ENCODE measurements around the gene PLK3. TPM values are rescaled to one million over a fixed set of nuclear protein-coding genes. Genes with fewer than 3 reads are reported as not detected.

Gene PLK3
- total and polyA plus RNA-seq, 12 donors: 4.4 to 51.8 (median 17.1) TPM

- peaks cover 0 to 48% of the 10 kb centered on the region in 2 donors for H3K36me3 ChIP-seq (replicated peaks in 1 of 2)
- H3K27me3 ChIP-seq: no peaks in the 10 kb centered on the region
- DNase-seq: no peak
- TF ChIP-seq CTCF (IDR thresholded peaks at IDR 0.05) (no peak), POLR2A (IDR thresholded peaks at IDR 0.05) (no peak)
- H3K4me3 ChIP-seq: peak overlapping the region in 3 of 4 donors; percentile 13 to 84 (median 77)
- peak overlapping the region; percentile 60 to 98 (median 94) for H3K27ac ChIP-seq
- intact Hi-C loops (cut with DNase I): loop anchor here in 1 of 2 donors (5.0 kb wide), 1 partner anchor 34 kb away; no protein-coding TSS in a partner anchor
- H3K9me3 ChIP-seq (replicated peaks in 1 of 3): no peaks in the 10 kb centered on the region
- H3K4me1 ChIP-seq (replicated peaks in 1 of 2): peaks cover 21 to 33% of the 10 kb centered on the region in 2 donors
- WGBS, 4 donors: 24 to 35% (median 30%) methylated on average over 10 to 12 of the region's 12 CpGs
Observed at GRCh38 chr1:44776730-44777068, 23.5 kb upstream of the PLK3 start.

- no peak for DNase-seq
- Histone ChIP-seq H3K9me3 (replicated peaks in 1 of 3) (no peaks in the 10 kb centered on the region), H3K36me3 (replicated peaks in 1 of 2) (peaks cover 0 to 48% of the 10 kb centered on the region in 2 donors), H3K27ac (peak overlapping the region in 3 of 5 donors; percentile 94 to 98 (median 97)), H3K27me3 (no peaks in the 10 kb centered on the region), H3K4me3 (peak overlapping the region in 1 of 4 donors; percentile 84), H3K4me1 (replicated peaks in 1 of 2) (peaks cover 21 to 33% of the 10 kb centered on the region in 2 donors)
- TF ChIP-seq POLR2A (IDR thresholded peaks at IDR 0.05): no peak
- no peak for TF ChIP-seq CTCF (IDR thresholded peaks at IDR 0.05)
- intact Hi-C loops (cut with DNase I): loop anchor here in 1 of 2 donors (5.0 kb wide), 1 partner anchor 35 kb away; no protein-coding TSS in a partner anchor
- WGBS, 4 donors: 46 to 61% (median 57%) methylated on average over 14 of the region's 14 CpGs
Observed at GRCh38 chr1:44777547-44777946, 22.6 kb upstream of the PLK3 start.

GRCh38 chr1:44777969-44778635 lies 22.1 kb upstream of the PLK3 start:
- intact Hi-C loops (cut with DNase I): loop anchor here in 1 of 2 donors (5.0 kb wide), 1 partner anchor 36 kb away; no protein-coding TSS in a partner anchor
- Histone ChIP-seq H3K4me3 (peak overlapping the region in 1 of 4 donors; percentile 84), H3K36me3 (replicated peaks in 1 of 2) (peaks cover 0 to 48% of the 10 kb centered on the region in 2 donors), H3K4me1 (replicated peaks in 1 of 2) (peaks cover 21 to 33% of the 10 kb centered on the region in 2 donors), H3K9me3 (replicated peaks in 1 of 3) (no peaks in the 10 kb centered on the region), H3K27me3 (no peaks in the 10 kb centered on the region), H3K27ac (peak overlapping the region in 3 of 5 donors; percentile 14 to 97 (median 94))
- TF ChIP-seq CTCF (IDR thresholded peaks at IDR 0.05): no peak
- no peak for TF ChIP-seq POLR2A (IDR thresholded peaks at IDR 0.05)
- no peak for DNase-seq
- 42 to 49% (median 45%) methylated on average over 13 of the region's 13 CpGs for WGBS, 4 donors

- H3K4me3 ChIP-seq: no peak overlapping the region
- H3K27me3 ChIP-seq: no peaks in the 10 kb centered on the region
- DNase-seq: no peak
- no peaks in the 10 kb centered on the region for H3K9me3 ChIP-seq (replicated peaks in 1 of 3)
- peaks cover 0 to 48% of the 10 kb centered on the region in 2 donors for H3K36me3 ChIP-seq (replicated peaks in 1 of 2)
- TF ChIP-seq CTCF (IDR thresholded peaks at IDR 0.05) (no peak), POLR2A (IDR thresholded peaks at IDR 0.05) (no peak)
- peaks cover 26 to 37% of the 10 kb centered on the region in 2 donors for H3K4me1 ChIP-seq (replicated peaks in 1 of 2)
- intact Hi-C loops (cut with DNase I): loop anchor here in 1 of 2 donors (5.0 kb wide), 1 partner anchor 37 kb away; no protein-coding TSS in a partner anchor
- no peak overlapping the region for H3K27ac ChIP-seq
- 84 to 95% (median 92%) methylated on average over 6 of the region's 6 CpGs for WGBS, 4 donors
Observed at GRCh38 chr1:44778705-44779576, 21.2 kb upstream of the PLK3 start.

All from adrenal gland (tissue), 12 donors.